ENCODE measurements around the gene ADGRE2.
"Not testable (repeated sequence)": the region's sequence is repeated elsewhere in the genome, so short reads cannot be mapped to it uniquely, and the experiment has no call there.

The ADGRE2 gene

GRCh38 chr19:14779151-14779550 is 791 bp upstream of the ADGRE2 start:
- no peak for DNase-seq (ENCODE audit: low read depth)

GRCh38 chr19:14777645-14778044 is 715 bp downstream of the ADGRE2 start:
- DNase-seq (ENCODE audit: low read depth) = not testable (repeated sequence)

GRCh38 chr19:14775869-14776586 is 2.3 kb downstream of the ADGRE2 start:
- DNase-seq (ENCODE audit: low read depth) = no peak

- DNase-seq (ENCODE audit: low read depth) = not testable (repeated sequence)
Measured at GRCh38 chr19:14775326-14775725, 3.0 kb downstream of the ADGRE2 start.

- no peak for DNase-seq (ENCODE audit: low read depth)
Measured at GRCh38 chr19:14774373-14774772, 4.0 kb downstream of the ADGRE2 start.

DNA sequence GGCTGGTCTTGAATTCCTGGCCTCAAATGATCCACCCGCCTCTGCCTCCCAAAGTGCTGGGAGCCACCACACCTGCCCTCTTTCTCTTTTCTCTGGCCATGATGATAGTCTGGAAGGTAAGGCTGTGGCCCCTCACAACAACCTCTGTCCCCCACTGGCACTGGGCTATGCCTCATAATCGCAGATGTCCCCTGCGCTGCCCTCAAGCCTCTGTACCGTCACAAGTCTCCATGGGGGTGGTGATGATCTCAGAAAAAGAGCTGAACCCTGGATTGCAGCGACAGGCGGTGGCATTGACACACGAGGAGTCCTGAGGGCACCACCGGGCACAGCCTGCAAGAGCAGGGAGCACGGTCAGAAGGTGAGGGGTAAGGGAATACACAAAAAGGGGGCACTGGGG is 4.6 kb downstream of the ADGRE2 start:
- not testable (repeated sequence) for DNase-seq (ENCODE audit: low read depth)

DNA sequence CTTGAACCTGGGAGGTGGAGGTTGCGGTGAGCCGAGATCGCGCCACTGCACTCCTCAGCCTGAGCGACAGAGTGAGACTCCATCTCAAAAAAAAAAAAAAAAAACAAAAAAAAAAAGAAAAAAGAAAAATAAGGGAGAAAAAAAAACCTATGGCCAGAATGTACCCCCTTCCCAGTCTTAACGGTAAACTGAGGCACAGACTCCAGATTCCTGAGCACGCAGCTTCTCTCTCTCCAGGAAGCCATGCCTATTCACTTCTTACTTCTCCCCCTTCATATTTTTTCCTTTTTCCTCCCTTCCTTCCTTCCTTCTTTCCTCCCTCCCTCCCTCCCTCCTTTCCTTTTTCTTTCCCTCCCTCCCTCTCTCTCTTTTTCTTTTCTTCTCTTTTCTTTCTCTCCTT is 5.4 kb downstream of the ADGRE2 start:
- DNase-seq (ENCODE audit: low read depth) = no peak

GRCh38 chr19:14772467-14772866 is 5.9 kb downstream of the ADGRE2 start:
- DNase-seq (ENCODE audit: low read depth) = no peak

DNA sequence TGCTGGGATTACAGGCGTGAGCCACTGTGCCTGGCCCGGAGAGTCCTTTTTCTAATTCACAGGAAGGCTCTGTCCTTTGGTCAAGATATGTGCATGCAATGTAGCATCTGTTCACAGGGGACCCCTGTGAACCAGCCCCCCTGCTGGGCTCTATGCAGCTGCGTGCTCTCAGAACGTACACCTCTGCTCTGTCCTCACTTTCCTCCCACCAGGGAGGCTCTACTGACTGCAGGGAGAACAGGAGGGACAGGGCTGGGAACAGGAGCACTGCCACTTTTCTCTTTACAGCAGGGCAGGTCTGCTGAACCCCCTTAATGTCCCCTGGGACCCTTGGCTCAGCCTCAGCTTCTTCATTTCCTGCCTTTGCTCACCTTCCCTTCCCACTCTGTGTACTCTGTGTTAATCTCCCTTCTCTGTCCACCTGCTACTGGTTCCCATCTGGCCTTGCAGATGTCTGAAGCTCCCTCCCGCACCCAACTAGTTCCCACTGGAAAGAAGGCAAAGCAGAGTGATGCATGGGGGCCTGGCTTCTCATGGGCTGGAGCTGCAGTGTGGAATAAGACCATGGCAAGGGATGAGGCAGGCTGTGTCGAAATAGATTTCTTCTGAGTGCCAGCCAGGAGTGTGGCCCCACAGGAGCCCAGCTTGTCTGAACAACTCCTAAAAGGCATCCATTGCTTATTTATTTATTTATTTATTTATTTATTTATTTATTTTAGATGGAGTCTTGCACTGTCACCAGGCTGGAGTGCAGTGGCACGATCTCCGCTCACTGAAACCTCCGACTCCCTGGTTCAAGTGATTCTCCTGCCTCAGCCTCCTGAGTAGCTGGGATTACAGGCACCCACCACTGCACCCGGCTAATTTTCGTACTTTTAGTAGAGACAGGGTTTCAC is 7.2 kb downstream of the ADGRE2 start:
- no peak for DNase-seq (ENCODE audit: low read depth)

GRCh38 chr19:14770136-14770535 is 8.2 kb downstream of the ADGRE2 start:
- no peak for DNase-seq (ENCODE audit: low read depth)

- DNase-seq (ENCODE audit: low read depth) = no peak
Measured at GRCh38 chr19:14769201-14769600, 9.2 kb downstream of the ADGRE2 start.

DNA sequence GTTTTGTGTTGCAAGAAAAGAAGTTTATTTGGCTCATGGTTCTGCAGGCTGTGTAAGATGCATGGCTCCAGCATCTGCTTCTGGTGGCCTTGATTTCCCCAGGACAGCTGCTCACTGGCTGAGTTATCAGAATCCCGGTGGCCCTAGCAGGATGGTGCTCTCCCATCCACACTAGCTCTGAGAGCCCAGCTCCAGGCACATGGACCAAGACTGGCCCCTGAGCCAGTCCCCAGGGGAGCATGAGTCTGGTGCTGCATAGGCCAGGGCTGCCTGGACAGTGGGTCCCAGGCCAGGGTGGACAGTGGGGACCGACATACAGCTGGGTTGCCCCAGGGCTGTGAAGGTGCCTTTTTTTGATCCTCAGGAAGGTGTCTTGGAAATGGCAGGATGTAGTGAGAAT is 10.4 kb downstream of the ADGRE2 start:
- no peak for DNase-seq (ENCODE audit: low read depth)

- no peak for DNase-seq (ENCODE audit: low read depth)
Measured at GRCh38 chr19:14767466-14767971, 10.8 kb downstream of the ADGRE2 start.

GRCh38 chr19:14765841-14766240 is 12.5 kb downstream of the ADGRE2 start:
- not testable (repeated sequence) for DNase-seq (ENCODE audit: low read depth)

DNA sequence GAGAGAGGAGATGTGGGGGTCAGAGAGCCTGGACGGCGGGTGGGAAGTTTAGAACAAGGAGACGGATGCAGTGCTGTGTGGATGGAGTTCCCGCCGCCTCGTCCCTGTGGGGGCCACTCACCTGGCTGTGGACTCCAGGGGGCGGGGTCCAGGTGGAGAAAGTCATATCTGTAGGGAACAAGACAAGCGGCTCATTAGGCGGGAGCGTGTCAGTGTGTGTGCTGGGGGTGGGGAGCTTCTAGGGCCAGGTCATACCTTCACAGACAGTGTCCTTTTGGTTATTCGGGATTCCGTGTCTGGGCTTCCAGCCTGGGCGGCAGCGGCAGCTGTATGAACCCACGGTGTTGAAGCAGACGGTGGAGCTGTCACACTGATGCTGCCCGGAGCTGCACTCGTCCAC is 13.0 kb downstream of the ADGRE2 start:
- not testable (repeated sequence) for DNase-seq (ENCODE audit: low read depth)

DNA sequence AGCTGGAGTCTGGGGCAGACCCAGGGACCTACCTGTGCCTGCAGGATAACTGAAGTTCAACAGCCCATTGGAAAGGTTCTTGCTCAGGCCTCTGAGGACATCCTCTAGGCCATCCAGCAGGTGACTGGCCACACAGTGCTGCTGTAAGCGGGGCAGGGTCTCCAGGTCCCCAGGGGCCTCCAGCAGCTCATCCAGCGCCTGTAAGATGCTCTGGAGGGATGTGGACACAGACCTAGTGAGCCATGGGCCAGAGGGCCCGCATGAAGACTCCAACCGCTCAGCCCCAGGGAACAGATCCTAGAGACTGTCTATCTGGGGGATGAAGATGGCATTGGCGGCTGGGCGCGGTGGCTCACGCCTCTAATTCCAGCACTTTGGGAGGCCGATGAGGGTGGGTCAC is 14.0 kb downstream of the ADGRE2 start:
- DNase-seq (ENCODE audit: low read depth) = no peak

- DNase-seq (ENCODE audit: low read depth) = no peak
Measured at GRCh38 chr19:14763497-14764145, 14.7 kb downstream of the ADGRE2 start.

DNA sequence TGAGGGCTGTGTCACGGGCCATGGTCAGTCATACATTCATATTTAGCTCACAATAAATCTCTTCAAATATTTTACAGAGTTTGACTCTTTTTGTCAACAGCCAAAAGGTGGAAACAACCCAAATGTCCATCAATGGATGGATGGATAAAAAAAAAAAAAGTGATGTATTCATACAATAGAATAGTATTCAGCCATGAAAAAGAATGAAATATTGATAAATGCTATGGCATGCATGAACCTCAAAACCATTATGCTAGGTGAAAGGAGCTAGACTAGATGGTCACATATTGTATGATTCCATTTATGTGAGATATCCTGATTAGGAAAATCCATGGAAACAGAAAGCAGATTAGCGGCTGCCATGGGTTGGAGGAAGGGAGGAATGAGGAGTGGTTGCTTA is 16.2 kb downstream of the ADGRE2 start:
- no peak for DNase-seq (ENCODE audit: low read depth)

GRCh38 chr19:14761607-14762006 is 16.8 kb downstream of the ADGRE2 start:
- no peak for DNase-seq (ENCODE audit: low read depth)

DNA sequence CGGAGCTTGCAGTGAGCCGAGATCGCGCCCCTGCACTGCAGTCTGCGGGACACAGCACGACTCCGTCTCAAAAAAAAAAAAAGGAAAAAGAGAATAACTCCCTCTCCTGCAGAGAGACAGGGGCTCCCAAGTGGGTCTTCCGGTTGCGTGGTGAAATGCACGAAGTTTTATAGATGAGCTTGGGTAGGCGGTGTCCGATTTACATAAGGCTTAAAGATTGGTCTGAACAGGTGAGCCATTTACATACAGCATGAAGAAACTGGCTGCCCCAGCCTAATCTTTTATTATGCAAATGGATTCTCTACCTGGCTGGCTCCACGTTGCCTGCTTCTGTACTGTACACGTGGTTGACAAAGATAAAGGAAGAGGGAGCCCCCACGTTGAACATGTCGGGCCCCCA is 19.5 kb downstream of the ADGRE2 start:
- DNase-seq (ENCODE audit: low read depth) = no peak

- no peak for DNase-seq (ENCODE audit: low read depth)
Measured at GRCh38 chr19:14748601-14749000, 29.8 kb downstream of the ADGRE2 start.

- no peak for DNase-seq (ENCODE audit: low read depth)
Measured at GRCh38 chr19:14746886-14747285, 31.5 kb downstream of the ADGRE2 start.

GRCh38 chr19:14735915-14736314 is 42.4 kb downstream of the ADGRE2 start:
- no peak for DNase-seq (ENCODE audit: low read depth)
